H9 (cell line): ENCODE measurements around the gene DIP2A. TPM values are rescaled to one million over a fixed set of nuclear protein-coding genes. Genes with fewer than 3 reads are reported as not detected.

Source experiments
- DNase-seq: peaks from one replicate; pipeline ENCODE4 v3.0.0-alpha.2; 2017
- H2AFZ ChIP-seq: one replicate; pipeline ENCODE4 v1.6.1; 2013; ENCODE audit warnings: mild to moderate bottlenecking, low read length, control low read depth, moderate library complexity
- H2AK5ac ChIP-seq: 2 replicates; pipeline ENCODE4 v1.6.1; 2013; ENCODE audit warnings: low read length, control low read depth, mixed read lengths; ENCODE audit not compliant: insufficient read length
- H2BK120ac ChIP-seq: one replicate; pipeline ENCODE4 v1.6.1; 2013; ENCODE audit warnings: low read depth, mild to moderate bottlenecking, low read length, control low read depth, inconsistent platforms; ENCODE audit not compliant: poor library complexity, severe bottlenecking
- H2BK12ac ChIP-seq: 2 replicates; pipeline ENCODE4 v1.6.1; 2013; ENCODE audit warnings: low read length, control low read depth, mixed read lengths, low read depth; ENCODE audit not compliant: insufficient read length
- H2BK15ac ChIP-seq: 2 replicates; pipeline ENCODE4 v1.6.1; 2013; ENCODE audit warnings: low read depth, low read length, control low read depth
- H2BK20ac ChIP-seq: one replicate; pipeline ENCODE4 v1.6.1; 2013; ENCODE audit warnings: low read depth, mild to moderate bottlenecking, low read length, control low read depth, inconsistent platforms; ENCODE audit not compliant: poor library complexity, severe bottlenecking
- H2BK5ac ChIP-seq: 2 replicates; pipeline ENCODE4 v1.6.1; 2013; ENCODE audit warnings: low read length, control low read depth, mixed read lengths; ENCODE audit not compliant: insufficient read length
- H3K14ac ChIP-seq: 2 replicates; pipeline ENCODE4 v1.6.1; 2013; ENCODE audit warnings: low read length, control low read depth; ENCODE audit not compliant: insufficient read depth
- H3K18ac ChIP-seq: 2 replicates; pipeline ENCODE4 v1.6.1; 2013; ENCODE audit warnings: low read depth, mild to moderate bottlenecking, mixed read lengths, low read length, control low read depth; ENCODE audit not compliant: insufficient read length
- H3K23ac ChIP-seq: 2 replicates; pipeline ENCODE4 v1.6.1; 2013; ENCODE audit warnings: low read length, control low read depth, mixed read lengths, low read depth; ENCODE audit not compliant: insufficient read length
- H3K23me2 ChIP-seq: 2 replicates; pipeline ENCODE4 v1.6.1; 2013; ENCODE audit warnings: low read depth, mild to moderate bottlenecking, mixed read lengths, low read length, control low read depth; ENCODE audit not compliant: insufficient read length, poor library complexity, severe bottlenecking
- H3K27ac ChIP-seq: 2 replicates; pipeline ENCODE4 v1.5.1; 2013; ENCODE audit warnings: low read length, control low read depth, mixed read lengths, low read depth; ENCODE audit not compliant: insufficient read length
- H3K27me3 ChIP-seq: 2 replicates; pipeline ENCODE4 v1.6.1; 2013; ENCODE audit warnings: low read length, control low read depth, inconsistent platforms; ENCODE audit not compliant: insufficient read depth
- H3K4ac ChIP-seq: 2 replicates; pipeline ENCODE4 v1.6.1; 2013; ENCODE audit warnings: low read depth, mild to moderate bottlenecking, control low read depth, inconsistent platforms, low read length, moderate library complexity
- H3K4me1 ChIP-seq: 2 replicates; pipeline ENCODE4 v1.6.1; 2013; ENCODE audit warnings: low read length, control low read depth, inconsistent platforms; ENCODE audit not compliant: insufficient read depth
- H3K4me2 ChIP-seq: 2 replicates; pipeline ENCODE4 v1.6.1; 2013; ENCODE audit warnings: low read length, control low read depth, mixed read lengths; ENCODE audit not compliant: insufficient read length, insufficient read depth
- H3K56ac ChIP-seq: 2 replicates; pipeline ENCODE4 v1.6.1; 2013; ENCODE audit warnings: low read depth, mild to moderate bottlenecking, mixed read lengths, low read length, control low read depth; ENCODE audit not compliant: insufficient read length
- H3K79me1 ChIP-seq: 2 replicates; pipeline ENCODE4 v1.6.1; 2013; ENCODE audit warnings: low read depth, mild to moderate bottlenecking, moderate library complexity, low read length, control low read depth, inconsistent platforms; ENCODE audit not compliant: insufficient read depth, poor library complexity, severe bottlenecking
- H3K79me2 ChIP-seq: 2 replicates; pipeline ENCODE4 v1.6.1; 2013; ENCODE audit warnings: low read length, control low read depth, inconsistent platforms; ENCODE audit not compliant: insufficient read depth
- H3K9ac ChIP-seq: 2 replicates; pipeline ENCODE4 v1.6.1; 2013; ENCODE audit warnings: low read length, control low read depth, mixed read lengths; ENCODE audit not compliant: insufficient read length; ENCODE audit errors: extremely low read depth
- H3K9me3 ChIP-seq: one replicate; pipeline ENCODE4 v1.6.1; 2013; ENCODE audit warnings: low read depth, low read length, inconsistent platforms; ENCODE audit not compliant: control insufficient read depth
- H3T11ph ChIP-seq: one replicate; pipeline ENCODE4 v1.6.1; 2013; ENCODE audit warnings: mild to moderate bottlenecking, low read length, control low read depth, inconsistent platforms
- H4K20me1 ChIP-seq: one replicate; pipeline ENCODE4 v1.6.1; 2013; ENCODE audit not compliant: control insufficient read depth, insufficient read length, insufficient read depth
- H4K5ac ChIP-seq: 2 replicates; pipeline ENCODE4 v1.6.1; 2013; ENCODE audit warnings: low read depth, mild to moderate bottlenecking, mixed read lengths, low read length, control low read depth; ENCODE audit not compliant: insufficient read length
- H4K8ac ChIP-seq: replicated peaks from 2 replicates; pipeline ENCODE4 v1.6.1; 2013; ENCODE audit warnings: low read length, control low read depth, mixed read lengths, low read depth; ENCODE audit not compliant: insufficient read length
- H4K91ac ChIP-seq: 2 replicates; pipeline ENCODE4 v1.6.1; 2013; ENCODE audit warnings: low read depth, mild to moderate bottlenecking, moderate library complexity, mixed read lengths, low read length, control low read depth; ENCODE audit not compliant: insufficient read length
- H3K27ac Mint-ChIP-seq, 3 experiments: 2 replicates in 2 of 3; 3 replicates in 1 of 3; pipeline ENCODE4 v1.8.0; 2020 to 2021; ENCODE audit warnings: mixed read lengths in 3 of 3, mild to moderate bottlenecking in 1 of 3, moderate library complexity in 1 of 3
- H3K27me3 Mint-ChIP-seq: 2 replicates; pipeline ENCODE4 v1.8.0; 2021; ENCODE audit warnings: low read depth, mild to moderate bottlenecking, moderate library complexity, mixed read lengths
- H3K36me3 Mint-ChIP-seq, 3 experiments: 2 replicates in 2 of 3; 3 replicates in 1 of 3; pipeline ENCODE4 v1.8.0; 2020 to 2021; ENCODE audit warnings: low read depth in 3 of 3, mixed read lengths in 3 of 3; ENCODE audit not compliant: insufficient read depth in 1 of 3
- H3K4me1 Mint-ChIP-seq, 2 experiments: 2 replicates each; pipeline ENCODE4 v1.8.0; 2020; ENCODE audit warnings: mixed read lengths in 2 of 2
- H3K4me3 Mint-ChIP-seq, 2 experiments: 2 replicates in 1 of 2; 3 replicates in 1 of 2; pipeline ENCODE4 v1.8.0; 2020 to 2021; ENCODE audit warnings: mild to moderate bottlenecking in 2 of 2, mixed read lengths in 2 of 2, moderate library complexity in 1 of 2
- H3K9me3 Mint-ChIP-seq, 2 experiments: 2 replicates in 1 of 2; 3 replicates in 1 of 2; pipeline ENCODE4 v1.8.0; 2020; ENCODE audit warnings: mild to moderate bottlenecking in 2 of 2, mixed read lengths in 2 of 2, moderate library complexity in 1 of 2
- WGBS: extraction: QIAGEN DNeasy Blood & Tissue Kit; methylation state at CpG from one replicate; pipeline ENCODE4 v1.1.7; 2013; ENCODE audit warnings: missing lambda C conversion rate, low lambda C conversion rate, mixed read lengths; ENCODE audit not compliant: insufficient read length; ENCODE audit errors: extremely low coverage; 5-methylcytosine and 5-hydroxymethylcytosine counted together
- total RNA-seq: library from RNA; stranded (reverse); gene quantifications from 2 replicates; pipeline ENCODE4 v1.2.1, GENCODE V29; 2021
- TF ChIP-seq, protein P1 (sequence below): fragments of 200-600 bp; sonication (generic); conservative IDR thresholded peaks from 3 replicates; pipeline ENCODE4 v1.8.0; 2021; ENCODE audit warnings: antibody characterized with exemption, mild to moderate bottlenecking

The DIP2A gene
- total RNA-seq, 1 experiment from 2014 or later = 25.2 TPM

DNA sequence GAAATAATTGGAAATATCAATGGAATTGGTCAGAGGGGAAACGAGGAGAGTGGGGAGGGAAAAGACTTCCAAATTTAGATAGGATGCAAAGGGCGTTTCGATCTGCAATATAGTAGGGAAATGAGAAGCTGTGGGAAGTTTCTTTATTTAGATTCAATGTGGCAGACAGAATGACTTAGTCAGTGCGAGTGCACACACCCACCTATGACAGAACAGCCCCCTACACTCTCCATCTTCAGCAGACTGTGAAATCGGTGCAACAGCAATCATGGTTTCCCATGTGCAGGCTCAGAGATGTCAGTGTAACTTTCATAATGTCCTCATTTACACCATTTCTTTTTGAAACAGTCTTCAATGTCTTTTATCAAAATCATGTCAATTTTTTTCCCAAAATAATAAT is 46.0 kb downstream of the DIP2A start:
- H3K27me3 Mint-ChIP-seq = no peaks in the 10 kb centered on the region
- Histone ChIP-seq H4K8ac (no peak overlapping the region), H3K4ac (no peak overlapping the region), H2BK12ac (no peak overlapping the region), H3K56ac (no peak overlapping the region), H3K23ac (no peak overlapping the region), H3K79me2 (no peaks in the 10 kb centered on the region), H3K9me3 (no peaks in the 10 kb centered on the region), H3T11ph (no peak overlapping the region), H3K27ac (no peak overlapping the region), H2AFZ (no peak overlapping the region), H3K79me1 (no peaks in the 10 kb centered on the region), H3K18ac (no peak overlapping the region), H2AK5ac (no peak overlapping the region), H2BK120ac (no peak overlapping the region), H4K20me1 (no peaks in the 10 kb centered on the region), H3K14ac (no peak overlapping the region), H3K4me2 (no peak overlapping the region), H2BK20ac (no peak overlapping the region), H4K5ac (no peak overlapping the region), H3K4me1 (no peaks in the 10 kb centered on the region), H3K27me3 (no peaks in the 10 kb centered on the region), H3K23me2 (no peaks in the 10 kb centered on the region), H2BK15ac (no peak overlapping the region), H2BK5ac (no peak overlapping the region), H4K91ac (no peak overlapping the region), H3K9ac (no peak overlapping the region)
- no peaks in the 10 kb centered on the region for H3K9me3 Mint-ChIP-seq
- no peaks in the 10 kb centered on the region for H3K4me1 Mint-ChIP-seq
- H3K27ac Mint-ChIP-seq = no peak overlapping the region
- TF ChIP-seq, protein P1, sequence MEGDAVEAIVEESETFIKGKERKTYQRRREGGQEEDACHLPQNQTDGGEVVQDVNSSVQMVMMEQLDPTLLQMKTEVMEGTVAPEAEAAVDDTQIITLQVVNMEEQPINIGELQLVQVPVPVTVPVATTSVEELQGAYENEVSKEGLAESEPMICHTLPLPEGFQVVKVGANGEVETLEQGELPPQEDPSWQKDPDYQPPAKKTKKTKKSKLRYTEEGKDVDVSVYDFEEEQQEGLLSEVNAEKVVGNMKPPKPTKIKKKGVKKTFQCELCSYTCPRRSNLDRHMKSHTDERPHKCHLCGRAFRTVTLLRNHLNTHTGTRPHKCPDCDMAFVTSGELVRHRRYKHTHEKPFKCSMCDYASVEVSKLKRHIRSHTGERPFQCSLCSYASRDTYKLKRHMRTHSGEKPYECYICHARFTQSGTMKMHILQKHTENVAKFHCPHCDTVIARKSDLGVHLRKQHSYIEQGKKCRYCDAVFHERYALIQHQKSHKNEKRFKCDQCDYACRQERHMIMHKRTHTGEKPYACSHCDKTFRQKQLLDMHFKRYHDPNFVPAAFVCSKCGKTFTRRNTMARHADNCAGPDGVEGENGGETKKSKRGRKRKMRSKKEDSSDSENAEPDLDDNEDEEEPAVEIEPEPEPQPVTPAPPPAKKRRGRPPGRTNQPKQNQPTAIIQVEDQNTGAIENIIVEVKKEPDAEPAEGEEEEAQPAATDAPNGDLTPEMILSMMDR = no peak
- WGBS = no CpG with 5 or more reads among the region's 5 CpGs
- DNase-seq = no peak
- H3K4me3 Mint-ChIP-seq = no peak overlapping the region
- H3K36me3 Mint-ChIP-seq = peaks cover 15 to 33% (median 28%) of the 10 kb centered on the region in 3 experiments
